NCI-H1930 (cell line): Measurements from ENCODE around the gene AATF.

Experiments used
- DNase-seq, 2 experiments: peaks; one replicate each; lab custom pipeline; 2025; lab: John Stamatoyannopoulos, UW

Gene AATF

GRCh38 chr17:37081287-37081686, 132.5 kb downstream of the AATF start:
- no peak for DNase-seq

GRCh38 chr17:37082311-37082860, 133.6 kb downstream of the AATF start:
- DNase-seq, result no peak

- DNase-seq, result no peak
Observed at GRCh38 chr17:37082985-37083384, 134.2 kb downstream of the AATF start.

- no peak for DNase-seq
Observed at GRCh38 chr17:37083456-37083855, 134.7 kb downstream of the AATF start.

GRCh38 chr17:37084372-37084771, 135.6 kb downstream of the AATF start:
- no peak for DNase-seq

- no peak for DNase-seq
Observed at GRCh38 chr17:37086334-37086733, 137.6 kb downstream of the AATF start.

- no peak for DNase-seq
Observed at GRCh38 chr17:37086948-37087347, 138.2 kb downstream of the AATF start.

- no peak for DNase-seq
Observed at GRCh38 chr17:37087683-37088082, 138.9 kb downstream of the AATF start.

GRCh38 chr17:37088459-37088858, 139.7 kb downstream of the AATF start:
- DNase-seq, result no peak

GRCh38 chr17:37088913-37089312, 140.2 kb downstream of the AATF start:
- DNase-seq, result no peak

GRCh38 chr17:37089956-37090355, 141.2 kb downstream of the AATF start:
- DNase-seq, result no peak

- DNase-seq, result no peak
Observed at GRCh38 chr17:37090941-37091340, 142.2 kb downstream of the AATF start.

- no peak for DNase-seq
Observed at GRCh38 chr17:37092071-37092470, 143.3 kb downstream of the AATF start.

- DNase-seq, result no peak
Observed at GRCh38 chr17:37092701-37093100, 143.9 kb downstream of the AATF start.

GRCh38 chr17:37094391-37094790, 145.6 kb downstream of the AATF start:
- no peak for DNase-seq

- DNase-seq, result no peak
Observed at GRCh38 chr17:37096071-37096470, 147.3 kb downstream of the AATF start.

- no peak for DNase-seq
Observed at GRCh38 chr17:37097154-37097553, 148.4 kb downstream of the AATF start.

- DNase-seq, result no peak
Observed at GRCh38 chr17:37098152-37098551, 149.4 kb downstream of the AATF start.

GRCh38 chr17:37098910-37099664, 150.3 kb downstream of the AATF start:
- DNase-seq, result no peak

GRCh38 chr17:37100231-37100630, 151.5 kb downstream of the AATF start:
- DNase-seq, result no peak

GRCh38 chr17:37101306-37101705, 152.6 kb downstream of the AATF start:
- DNase-seq, result no peak

- DNase-seq, result no peak
Observed at GRCh38 chr17:37103231-37103630, 154.5 kb downstream of the AATF start.

- DNase-seq, result no peak
Observed at GRCh38 chr17:37106049-37106448, 157.3 kb downstream of the AATF start.
